Endometrial microvascular endothelial cells (primary cell): ENCODE measurements around the gene LTA4H. TPM values are rescaled to one million over a fixed set of nuclear protein-coding genes. Genes with fewer than 3 reads are reported as not detected.

ENCODE experiments used
- in situ Hi-C: cut with HindIII; loops from 2 replicates; pipeline ENCODE4 v1.10.0; 2017; ENCODE audit warnings: low sequenced_read_pairs, low pct_unique_long_range_greater_than_20kb; ENCODE audit errors: inconsistent ontology term
- total RNA-seq: library from RNA; depleted of rRNA; stranded (reverse); fragments of >200 nt; gene quantifications from one replicate; pipeline ENCODE4 v1.2.3, GENCODE V29; 2015; ENCODE audit errors: inconsistent ontology term

Gene LTA4H
- total RNA-seq, 1 donor from 2014 or later, result 76.6 TPM

GRCh38 chr12:96061864-96062453 lies 26.6 kb upstream of the LTA4H start:
- in situ Hi-C loops, result loop anchor here (25.0 kb wide), 3 partner anchors 100 to 450 kb away; no protein-coding TSS in a partner anchor

- in situ Hi-C loops, result loop anchor here (25.0 kb wide), 3 partner anchors 101 to 451 kb away; no protein-coding TSS in a partner anchor
Observed at GRCh38 chr12:96061323-96061722, 25.9 kb upstream of the LTA4H start.

GRCh38 chr12:96060041-96060440 lies 24.7 kb upstream of the LTA4H start:
- in situ Hi-C loops, result loop anchor here (25.0 kb wide), 3 partner anchors 102 to 452 kb away; no protein-coding TSS in a partner anchor

DNA sequence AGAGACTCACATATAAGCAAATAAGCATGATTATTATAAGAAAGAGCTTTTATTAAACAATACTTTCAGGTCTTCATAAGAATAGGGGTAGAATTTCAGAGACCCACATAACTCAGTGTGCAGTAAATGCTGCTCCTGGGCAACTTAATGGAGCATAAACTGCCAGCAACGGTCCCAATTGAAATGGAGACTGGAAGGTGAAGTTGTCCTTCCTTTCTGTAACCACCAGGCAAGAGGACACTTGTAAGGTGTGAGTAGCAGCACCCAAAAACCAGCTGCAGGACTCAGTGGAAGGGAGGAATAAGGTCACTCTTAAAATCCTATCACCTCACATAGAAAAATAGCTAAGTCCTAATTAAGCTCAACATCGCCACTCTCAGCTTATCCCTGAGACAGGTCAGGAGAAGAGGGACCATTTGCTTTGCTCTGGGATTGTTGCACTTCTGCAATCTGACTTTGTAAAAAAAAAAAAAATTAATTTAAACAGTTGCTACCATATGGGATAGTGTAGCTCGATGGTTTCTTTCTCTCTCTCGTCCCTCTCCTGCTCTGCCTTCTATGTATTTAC lies 22.7 kb upstream of the LTA4H start:
- in situ Hi-C loops, result loop anchor here (25.0 kb wide), 3 partner anchors 104 to 454 kb away; no protein-coding TSS in a partner anchor

- in situ Hi-C loops, result loop anchor here (25.0 kb wide), 3 partner anchors 105 to 455 kb away; no protein-coding TSS in a partner anchor
Observed at GRCh38 chr12:96056646-96057455, 21.5 kb upstream of the LTA4H start.

DNA sequence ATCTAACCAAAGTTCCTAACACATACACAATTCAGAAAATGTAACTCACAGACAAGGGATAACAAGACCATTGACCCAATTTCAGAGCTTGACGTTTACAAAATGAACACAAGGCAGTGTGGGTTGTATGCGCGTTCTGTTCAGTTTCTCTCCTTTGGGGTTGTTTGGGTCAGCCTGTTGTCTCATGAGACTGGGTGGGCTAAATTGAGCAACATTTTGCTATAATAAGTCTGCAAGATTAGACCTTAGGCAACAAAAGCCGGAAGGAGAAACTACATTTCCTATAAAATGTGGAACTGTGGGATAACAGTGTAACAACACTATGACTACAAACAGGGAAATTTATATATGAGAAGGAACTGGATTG lies 18.8 kb upstream of the LTA4H start:
- in situ Hi-C loops, result loop anchor here (25.0 kb wide), 3 partner anchors 108 to 458 kb away; no protein-coding TSS in a partner anchor

GRCh38 chr12:96053476-96054243 lies 18.3 kb upstream of the LTA4H start:
- in situ Hi-C loops, result loop anchor here (25.0 kb wide), 3 partner anchors 109 to 459 kb away; no protein-coding TSS in a partner anchor

GRCh38 chr12:96051756-96052485 lies 16.5 kb upstream of the LTA4H start:
- in situ Hi-C loops, result loop anchor here (25.0 kb wide), 3 partner anchors 110 to 460 kb away; no protein-coding TSS in a partner anchor

DNA sequence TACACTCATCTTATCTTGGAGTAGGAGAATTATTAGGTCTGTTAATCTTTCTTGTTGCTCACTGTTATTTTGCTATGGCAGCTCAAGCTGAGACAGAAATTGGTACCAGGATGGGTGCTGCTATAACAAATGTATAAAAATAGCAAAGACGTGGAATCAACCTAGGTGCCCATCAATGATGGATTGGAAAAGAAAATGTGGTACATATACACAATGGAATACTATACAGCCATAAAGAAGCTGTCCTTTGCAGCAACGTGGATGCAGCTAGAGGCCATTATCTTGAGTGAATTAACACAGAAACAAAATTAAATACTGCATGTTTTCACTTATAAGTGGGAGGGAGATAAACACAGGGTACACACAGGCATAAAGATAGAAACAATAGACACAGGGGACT lies 14.8 kb upstream of the LTA4H start:
- in situ Hi-C loops, result loop anchor here (25.0 kb wide), 3 partner anchors 112 to 462 kb away; no protein-coding TSS in a partner anchor

DNA sequence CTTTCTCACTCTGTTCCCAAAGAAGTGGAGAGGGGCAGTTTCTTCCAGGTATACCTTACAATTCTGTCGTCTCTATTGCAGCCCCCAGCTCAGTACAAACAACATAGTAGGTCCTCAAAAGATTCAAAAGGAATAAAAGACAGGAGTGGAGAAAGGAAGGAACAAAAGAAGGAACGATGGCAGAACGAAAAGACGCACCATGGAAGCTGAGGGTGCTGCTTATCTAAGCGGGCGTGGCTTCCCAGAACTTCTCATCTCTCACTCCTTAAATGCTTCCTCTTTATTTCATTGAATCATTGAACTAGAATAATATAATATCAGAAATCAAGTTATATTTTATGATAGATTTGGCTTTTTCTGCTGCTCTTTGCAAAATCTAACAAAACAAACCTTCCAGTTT lies 13.7 kb upstream of the LTA4H start:
- in situ Hi-C loops, result no loop called here

DNA sequence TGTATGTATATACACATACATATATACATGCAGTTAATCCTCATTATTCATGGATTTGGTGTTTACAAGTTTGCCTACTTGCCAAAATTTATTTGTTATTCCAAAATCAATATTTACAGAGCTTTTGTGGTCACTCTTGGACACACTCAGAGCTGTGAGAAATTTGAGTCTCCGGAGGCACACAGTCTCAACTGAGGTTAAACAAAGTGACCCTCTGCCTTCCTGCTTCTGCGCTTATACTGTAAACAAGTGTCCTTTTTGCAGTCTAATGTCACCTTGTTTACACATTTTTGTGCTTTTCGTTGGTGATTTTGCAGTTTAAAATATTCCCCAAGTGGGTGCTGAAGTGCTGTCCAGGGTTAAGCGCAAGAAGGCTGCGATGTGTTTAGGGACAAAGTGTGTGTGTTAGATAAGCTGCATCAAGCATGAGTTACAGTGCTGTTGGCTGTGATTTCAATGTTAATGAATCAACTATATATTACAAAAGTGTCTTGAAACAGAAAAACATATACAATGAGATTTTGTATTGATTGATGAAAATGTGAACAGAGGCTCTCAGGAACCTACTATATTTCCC lies 13.1 kb upstream of the LTA4H start:
- in situ Hi-C loops, result no loop called here

GRCh38 chr12:96047229-96048211 lies 12.1 kb upstream of the LTA4H start:
- in situ Hi-C loops, result no loop called here

DNA sequence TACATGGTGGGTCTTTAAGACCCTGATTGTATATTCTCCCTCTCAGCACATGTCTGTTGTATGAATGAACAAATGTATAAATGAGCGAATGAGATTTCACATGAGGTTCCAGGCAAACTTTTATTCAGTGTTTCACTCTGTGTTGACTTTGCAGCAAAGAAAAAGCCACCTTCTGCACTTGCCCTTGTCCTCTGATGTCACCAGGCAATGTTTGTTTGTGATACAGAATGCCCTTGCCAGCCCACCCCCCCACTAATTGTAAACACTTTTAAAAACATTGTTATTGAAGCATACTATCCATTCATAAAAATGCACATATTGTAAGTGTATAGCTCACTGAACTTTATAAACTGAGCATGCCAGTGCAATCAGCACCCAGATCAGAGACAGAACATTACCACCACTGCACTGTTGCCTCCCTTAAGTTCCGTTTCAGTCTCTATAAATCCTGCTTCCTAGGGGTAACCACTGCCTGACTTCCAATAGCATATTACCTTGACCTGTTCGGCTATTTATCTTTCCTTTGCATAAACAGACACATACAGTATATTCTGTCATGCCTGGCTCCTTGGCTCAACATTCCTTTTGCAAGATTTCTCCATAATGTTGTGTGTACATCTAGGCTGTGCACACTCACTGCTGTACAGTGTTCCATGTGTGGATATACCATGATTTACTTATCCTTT lies 11.3 kb upstream of the LTA4H start:
- in situ Hi-C loops, result no loop called here

DNA sequence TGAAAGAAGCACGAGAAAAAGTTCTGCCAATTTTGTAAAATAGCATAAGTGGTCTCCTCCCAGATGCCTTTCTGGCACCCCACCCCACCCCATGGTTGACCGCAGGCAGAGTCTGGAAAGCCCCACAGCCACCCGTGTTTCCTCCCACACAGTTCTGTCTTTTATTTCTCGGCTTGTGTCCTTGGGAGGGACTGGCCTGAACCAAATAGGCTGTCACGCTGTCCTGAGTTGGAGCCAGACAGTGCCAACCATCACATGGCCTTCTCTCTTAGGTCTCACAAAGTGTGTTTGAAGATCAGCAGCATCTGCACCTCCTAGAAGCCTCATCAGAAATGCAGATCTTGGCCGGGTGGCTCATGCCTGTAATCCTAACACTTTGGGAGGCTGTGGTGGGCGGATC lies 10.2 kb upstream of the LTA4H start:
- in situ Hi-C loops, result no loop called here

DNA sequence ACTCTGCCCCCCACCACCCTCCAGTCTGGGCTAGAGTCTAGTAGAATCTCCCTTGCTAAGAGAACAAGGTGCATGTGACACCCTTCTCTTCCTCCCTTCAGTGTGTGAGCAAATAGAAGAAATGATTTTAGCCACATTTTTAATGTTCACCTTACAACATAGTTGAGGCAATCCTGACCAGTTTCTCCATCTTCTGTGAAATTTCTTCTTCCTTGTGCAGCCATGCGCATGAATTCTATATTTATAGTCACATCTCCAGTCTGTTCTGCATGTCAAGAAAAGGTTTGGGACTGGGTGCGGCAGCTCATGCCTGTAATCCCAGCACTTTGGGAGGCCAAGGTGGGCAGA lies 9.5 kb upstream of the LTA4H start:
- in situ Hi-C loops, result no loop called here
